Gastroesophageal sphincter (tissue), 4 donors: ENCODE measurements around the gene ATP6V0A1. TPM values are rescaled to one million over a fixed set of nuclear protein-coding genes. Genes with fewer than 3 reads are reported as not detected.

Source experiments
- ATAC-seq: fragments of 150-250 bp; one replicate; pipeline ENCODE4 v1.9.1; 2016; ENCODE audit warnings: mild to moderate bottlenecking, moderate library complexity
- H3K27ac ChIP-seq, 4 donors: fragments of 200-600 bp; sonication (generic) in 3 of 4; 1 replicate in 3 of 4; 2 replicates in 1 of 4; pipeline ENCODE4 v1.5.1; 2016 to 2019
- H3K27me3 ChIP-seq: fragments of 200-600 bp; sonication (generic); one replicate; pipeline ENCODE4 v1.5.1; 2019
- H3K36me3 ChIP-seq, 2 donors: fragments of 200-600 bp; sonication (generic); one replicate each; pipeline ENCODE4 v1.5.1; 2019; ENCODE audit warnings: control low read depth in 1 of 2
- H3K4me1 ChIP-seq, 3 donors: fragments of 200-600 bp; sonication (generic); 1 replicate in 2 of 3; 2 replicates in 1 of 3; pipeline ENCODE4 v1.5.1; 2016 to 2019; ENCODE audit warnings: control low read depth in 2 of 3
- H3K4me3 ChIP-seq, 2 donors: fragments of 200-600 bp; sonication (generic); one replicate each; pipeline ENCODE4 v1.5.1; 2019; ENCODE audit warnings: mild to moderate bottlenecking in 1 of 2, moderate library complexity in 1 of 2
- H3K9me3 ChIP-seq, 3 donors: fragments of 200-600 bp; sonication (generic); one replicate each; pipeline ENCODE4 v1.5.1; 2017 to 2019; ENCODE audit warnings: control low read depth in 2 of 3
- EP300 ChIP-seq: sonication (generic); formaldehyde crosslinking; IDR thresholded peaks from one replicate; pipeline ENCODE4 v1.6.1; 2017; ENCODE audit warnings: antibody characterized with exemption, mild to moderate bottlenecking
- POLR2A ChIP-seq, 2 donors: fragments of 450-650 bp; IDR thresholded peaks; one replicate each; pipeline ENCODE4 v1.6.1; 2017; ENCODE audit warnings: antibody characterized with exemption in 2 of 2, mild to moderate bottlenecking in 2 of 2, moderate library complexity in 1 of 2
- POLR2AphosphoS5 ChIP-seq: sonication (generic); formaldehyde crosslinking; IDR thresholded peaks from one replicate; pipeline ENCODE4 v1.6.1; 2017; ENCODE audit warnings: antibody characterized with exemption
- WGBS, 2 donors: methylation state at CpG; one replicate each; pipeline ENCODE4 v1.1.5; 2018; ENCODE audit warnings: low coverage in 1 of 2; 5-methylcytosine and 5-hydroxymethylcytosine counted together
- total RNA-seq, 4 donors: library from RNA; depleted of rRNA; stranded (reverse); fragments of >200 nt; gene quantifications; one replicate each; pipeline ENCODE4 v1.1.0, GENCODE V29; 2016
- TF ChIP-seq, protein P1 (sequence below), 4 experiments: fragments of 200-600 bp in 2 of 4; fragments of 450-650 bp in 2 of 4; sonication (generic) in 1 of 4; IDR thresholded peaks; one replicate each; pipeline ENCODE4 v1.5.1; 2017 to 2019; ENCODE audit warnings: antibody characterized with exemption in 4 of 4, mild to moderate bottlenecking in 2 of 4, moderate library complexity in 2 of 4

Gene ATP6V0A1
- total RNA-seq, 4 donors from 2014 or later, result 47.5 to 84.5 (median 65.4) TPM

DNA sequence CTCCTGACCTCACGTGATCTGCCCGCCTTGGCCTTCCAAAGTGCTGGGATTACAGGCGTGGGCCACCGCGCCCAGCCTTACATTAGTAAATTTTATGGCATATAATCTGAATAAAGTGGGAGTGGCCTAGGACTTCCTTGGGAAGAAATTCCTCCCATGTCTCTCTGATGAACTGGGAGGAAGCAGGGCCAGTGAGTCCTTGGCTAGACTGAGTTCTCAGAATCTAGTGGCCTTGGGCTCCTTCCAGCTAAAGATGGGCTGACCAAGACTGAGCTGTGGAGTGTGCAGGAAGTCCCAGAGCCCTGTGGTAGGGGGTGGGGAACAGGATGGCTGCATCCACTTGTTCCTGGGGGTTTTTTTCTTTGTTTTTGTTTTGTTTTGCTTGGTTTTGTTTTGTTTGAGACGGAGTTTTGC is 67.4 kb downstream of the ATP6V0A1 start:
- TF ChIP-seq EP300, result no peak
- TF ChIP-seq, protein P1, sequence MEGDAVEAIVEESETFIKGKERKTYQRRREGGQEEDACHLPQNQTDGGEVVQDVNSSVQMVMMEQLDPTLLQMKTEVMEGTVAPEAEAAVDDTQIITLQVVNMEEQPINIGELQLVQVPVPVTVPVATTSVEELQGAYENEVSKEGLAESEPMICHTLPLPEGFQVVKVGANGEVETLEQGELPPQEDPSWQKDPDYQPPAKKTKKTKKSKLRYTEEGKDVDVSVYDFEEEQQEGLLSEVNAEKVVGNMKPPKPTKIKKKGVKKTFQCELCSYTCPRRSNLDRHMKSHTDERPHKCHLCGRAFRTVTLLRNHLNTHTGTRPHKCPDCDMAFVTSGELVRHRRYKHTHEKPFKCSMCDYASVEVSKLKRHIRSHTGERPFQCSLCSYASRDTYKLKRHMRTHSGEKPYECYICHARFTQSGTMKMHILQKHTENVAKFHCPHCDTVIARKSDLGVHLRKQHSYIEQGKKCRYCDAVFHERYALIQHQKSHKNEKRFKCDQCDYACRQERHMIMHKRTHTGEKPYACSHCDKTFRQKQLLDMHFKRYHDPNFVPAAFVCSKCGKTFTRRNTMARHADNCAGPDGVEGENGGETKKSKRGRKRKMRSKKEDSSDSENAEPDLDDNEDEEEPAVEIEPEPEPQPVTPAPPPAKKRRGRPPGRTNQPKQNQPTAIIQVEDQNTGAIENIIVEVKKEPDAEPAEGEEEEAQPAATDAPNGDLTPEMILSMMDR (IDR thresholded peaks at IDR 0.05), result no peak
- no peak for TF ChIP-seq POLR2AphosphoS5
- no peak for TF ChIP-seq POLR2A (IDR thresholded peaks at IDR 0.05)
- Histone ChIP-seq H3K9me3 (no peaks in the 10 kb centered on the region), H3K27me3 (no peaks in the 10 kb centered on the region), H3K36me3 (no peaks in the 10 kb centered on the region), H3K4me1 (peaks cover 16 to 81% (median 40%) of the 10 kb centered on the region in 3 donors), H3K4me3 (no peak overlapping the region), H3K27ac (peak overlapping the region in 3 of 4 donors; percentile 44 to 98 (median 90))
- ATAC-seq, result no peak
- WGBS, 2 donors, result 74% methylated on average over 6 of the region's 6 CpGs; no CpG with 5 or more reads in 1 of the 2 donors

DNA sequence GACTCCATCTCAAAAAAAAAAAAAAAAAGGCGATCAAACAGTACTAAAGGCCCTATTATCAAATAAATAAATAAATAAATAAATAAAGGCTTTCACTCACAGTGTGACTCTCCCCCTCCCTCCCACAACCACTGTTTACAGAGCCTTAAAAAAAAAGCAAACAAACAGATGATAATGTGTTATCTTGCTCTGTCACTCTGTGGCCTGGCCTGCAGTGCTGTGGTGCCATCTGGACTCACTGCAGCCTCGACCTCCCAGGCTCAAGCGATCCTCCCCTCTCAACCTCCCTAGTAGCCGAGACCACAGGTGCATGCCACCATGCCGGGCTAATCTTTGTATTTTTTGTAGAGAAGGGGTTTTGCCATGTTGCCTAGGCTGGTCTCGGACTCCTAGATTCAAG is 69.3 kb downstream of the ATP6V0A1 start:
- Histone ChIP-seq H3K27me3 (no peaks in the 10 kb centered on the region), H3K4me1 (peaks cover 1 to 78% (median 26%) of the 10 kb centered on the region in 3 donors), H3K4me3 (no peak overlapping the region), H3K27ac (no peak overlapping the region), H3K36me3 (no peaks in the 10 kb centered on the region), H3K9me3 (no peaks in the 10 kb centered on the region)
- ATAC-seq, result no peak
- TF ChIP-seq, protein P1 (IDR thresholded peaks at IDR 0.05), result no peak
- no peak for TF ChIP-seq POLR2AphosphoS5
- no peak for TF ChIP-seq EP300
- no peak for TF ChIP-seq POLR2A (IDR thresholded peaks at IDR 0.05)
- WGBS, 2 donors, result 86 to 92% methylated on average over 3 to 5 of the region's 6 CpGs

DNA sequence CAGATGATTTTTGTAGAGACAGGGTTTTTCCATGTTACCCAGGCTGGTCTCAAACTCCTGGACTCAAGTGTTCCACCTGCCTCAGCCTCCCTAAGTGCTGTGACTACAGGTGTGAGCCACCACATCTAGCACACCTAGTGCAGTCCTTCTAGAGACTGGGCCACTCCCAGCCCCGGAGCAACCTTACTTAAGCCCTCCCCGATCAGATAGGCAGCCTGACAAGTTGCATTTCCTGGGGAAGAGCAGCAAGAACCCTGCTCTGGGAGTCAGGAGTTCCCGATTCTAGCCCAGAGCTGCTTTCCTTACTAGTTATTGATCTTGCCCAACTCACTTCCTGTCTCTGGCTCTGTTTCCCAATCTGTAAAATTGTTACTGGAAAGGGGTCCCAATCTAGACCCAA is 70.4 kb downstream of the ATP6V0A1 start:
- H3K4me3 ChIP-seq, result no peak overlapping the region
- H3K27ac ChIP-seq, result no peak overlapping the region

DNA sequence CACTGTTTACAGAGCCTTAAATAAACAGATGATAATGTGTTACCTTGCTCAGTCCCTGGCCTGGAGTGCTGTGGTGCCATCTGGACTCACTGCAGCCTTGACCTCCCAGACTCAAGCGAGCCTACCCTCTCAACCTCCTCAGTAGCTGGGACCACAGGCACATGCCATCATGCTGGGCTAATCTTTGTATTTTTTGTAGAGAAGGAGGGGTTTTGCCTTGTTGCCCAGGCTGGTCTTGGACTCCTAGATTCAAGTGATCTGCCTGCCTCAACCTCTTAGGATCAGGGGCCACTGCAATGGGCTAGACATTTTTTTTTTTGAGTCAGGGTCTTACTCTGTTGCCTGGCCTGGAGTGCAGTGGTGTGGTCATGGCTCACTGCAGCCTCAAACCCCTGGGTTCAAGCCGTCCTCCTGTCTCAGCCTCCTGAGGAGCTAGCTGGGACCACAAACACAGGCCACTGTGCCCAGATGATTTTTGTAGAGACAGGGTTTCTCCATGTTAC is 72.3 kb downstream of the ATP6V0A1 start:
- H3K9me3 ChIP-seq, result no peaks in the 10 kb centered on the region
- H3K4me3 ChIP-seq, result no peak overlapping the region
- H3K27me3 ChIP-seq, result no peaks in the 10 kb centered on the region
- no peak for ATAC-seq
- TF ChIP-seq, protein P1 (IDR thresholded peaks at IDR 0.05), result no peak
- TF ChIP-seq EP300 (no peak), POLR2A (IDR thresholded peaks at IDR 0.05) (no peak), POLR2AphosphoS5 (no peak)
- H3K36me3 ChIP-seq, result no peaks in the 10 kb centered on the region
- H3K4me1 ChIP-seq, result peaks cover 0 to 65% (median 17%) of the 10 kb centered on the region in 3 donors
- peak overlapping the region in 3 of 4 donors; percentile 87 to 93 (median 88) for H3K27ac ChIP-seq
- WGBS, 2 donors, result 100% methylated on average over 1 of the region's 2 CpGs; no CpG with 5 or more reads in 1 of the 2 donors

More for the DNA sequence above, 70.4 kb downstream of the ATP6V0A1 start:
- TF ChIP-seq, protein P1 (IDR thresholded peaks at IDR 0.05), result no peak
- TF ChIP-seq POLR2AphosphoS5 (no peak), EP300 (no peak), POLR2A (IDR thresholded peaks at IDR 0.05) (no peak)
- WGBS, 2 donors, result 50% methylated on average over 2 of the region's 3 CpGs; no CpG with 5 or more reads in 1 of the 2 donors
- Histone ChIP-seq H3K9me3 (no peaks in the 10 kb centered on the region), H3K4me1 (peaks cover 0 to 67% (median 23%) of the 10 kb centered on the region in 3 donors), H3K27me3 (no peaks in the 10 kb centered on the region), H3K36me3 (no peaks in the 10 kb centered on the region)
- no peak for ATAC-seq
